CD4-positive, alpha-beta T cell treated with Interleukin-21 for 1 hour (primary cell): Measurements from ENCODE around the gene AGBL4.

Experiments used
- DNase-seq: peaks from one replicate; pipeline ENCODE4 v3.0.0-alpha.2; 2020

The AGBL4 gene

GRCh38 chr1:49694251-49694827 is 329.4 kb downstream of the AGBL4 start:
- no peak for DNase-seq

GRCh38 chr1:49686107-49686506 is 337.6 kb downstream of the AGBL4 start:
- DNase-seq = no peak

- DNase-seq = no peak
Measured at GRCh38 chr1:49677706-49678105, 346.0 kb downstream of the AGBL4 start.

GRCh38 chr1:49651136-49651535 is 372.6 kb downstream of the AGBL4 start:
- DNase-seq = no peak

- DNase-seq = no peak
Measured at GRCh38 chr1:49630156-49630555, 393.6 kb downstream of the AGBL4 start.

GRCh38 chr1:49627781-49628180 is 396.0 kb downstream of the AGBL4 start:
- no peak for DNase-seq

GRCh38 chr1:49626472-49626871 is 397.3 kb downstream of the AGBL4 start:
- no peak for DNase-seq

GRCh38 chr1:49622877-49623276 is 400.9 kb downstream of the AGBL4 start:
- no peak for DNase-seq

GRCh38 chr1:49606082-49606481 is 417.7 kb downstream of the AGBL4 start:
- DNase-seq = no peak

- no peak for DNase-seq
Measured at GRCh38 chr1:49597436-49597835, 426.3 kb downstream of the AGBL4 start.

GRCh38 chr1:49576327-49576901 is 447.3 kb downstream of the AGBL4 start:
- no peak for DNase-seq

GRCh38 chr1:49556676-49557234 is 467.0 kb downstream of the AGBL4 start:
- DNase-seq = no peak

- DNase-seq = no peak
Measured at GRCh38 chr1:49552101-49552500, 471.7 kb downstream of the AGBL4 start.

GRCh38 chr1:49544615-49545014 is 479.1 kb downstream of the AGBL4 start:
- DNase-seq = no peak

- no peak for DNase-seq
Measured at GRCh38 chr1:49541096-49541752, 482.5 kb downstream of the AGBL4 start.

- DNase-seq = no peak
Measured at GRCh38 chr1:49527606-49528305, 496.0 kb downstream of the AGBL4 start.

GRCh38 chr1:49526672-49527071 is 497.1 kb downstream of the AGBL4 start:
- DNase-seq = no peak

- DNase-seq = no peak
Measured at GRCh38 chr1:49523764-49524163, 500.0 kb downstream of the AGBL4 start.

- DNase-seq = no peak
Measured at GRCh38 chr1:49466961-49467360, 556.8 kb downstream of the AGBL4 start.

GRCh38 chr1:49465486-49466185 is 558.1 kb downstream of the AGBL4 start:
- no peak for DNase-seq

- DNase-seq = no peak
Measured at GRCh38 chr1:49448200-49448599, 575.6 kb downstream of the AGBL4 start.

GRCh38 chr1:49436865-49437264 is 586.9 kb downstream of the AGBL4 start:
- DNase-seq = no peak

- no peak for DNase-seq
Measured at GRCh38 chr1:49435291-49435690, 588.5 kb downstream of the AGBL4 start.
